Endometrial microvascular endothelial cells (primary cell): ENCODE data around the gene BRD7. TPM values are rescaled to one million over a fixed set of nuclear protein-coding genes. Genes with fewer than 3 reads are reported as not detected.

Source experiments
- in situ Hi-C: cut with HindIII; loops from 2 replicates; pipeline ENCODE4 v1.10.0; 2017; ENCODE audit warnings: low sequenced_read_pairs, low pct_unique_long_range_greater_than_20kb; ENCODE audit errors: inconsistent ontology term
- total RNA-seq: library from RNA; depleted of rRNA; stranded (reverse); fragments of >200 nt; gene quantifications from one replicate; pipeline ENCODE4 v1.2.3, GENCODE V29; 2015; ENCODE audit errors: inconsistent ontology term

The BRD7 gene
- total RNA-seq: 34.5 TPM

DNA sequence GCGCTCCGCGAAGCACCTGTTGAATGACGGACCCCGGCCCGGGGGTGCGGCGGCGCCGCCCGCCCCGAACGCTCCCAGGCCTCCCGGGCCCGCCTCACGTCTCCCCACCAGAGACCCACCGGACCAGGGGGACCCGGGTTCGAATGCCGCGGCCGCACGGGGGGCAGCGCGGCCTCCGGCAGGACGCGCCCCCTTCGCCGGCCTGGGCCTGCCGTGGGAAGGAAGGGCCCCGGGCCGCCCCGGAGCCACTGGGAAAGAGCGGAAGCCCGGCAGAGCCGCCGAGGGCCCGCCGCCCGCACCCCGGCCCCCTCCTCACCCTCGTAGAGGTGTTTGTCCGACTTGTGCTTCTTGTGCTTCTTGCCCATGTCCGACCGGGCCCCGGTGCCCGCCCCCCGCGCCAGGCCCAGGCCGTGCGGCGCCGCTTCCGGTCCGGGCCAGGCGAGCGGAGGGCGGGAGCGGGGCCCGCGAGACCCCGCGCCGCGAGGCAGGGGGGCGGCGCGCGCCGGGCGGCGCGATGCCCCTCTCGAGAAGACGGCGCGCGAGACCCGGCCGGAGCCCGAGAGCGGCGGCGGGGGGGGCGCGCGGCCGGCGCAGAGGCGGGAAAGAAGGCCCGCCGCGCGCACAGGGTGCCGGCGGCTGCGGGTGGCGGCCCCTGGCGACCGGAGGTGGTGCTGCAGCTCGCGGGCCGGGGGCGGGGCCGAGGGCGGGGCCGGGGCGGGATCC is at the start of gene BRD7:
BRD7 (minus strand) TSS at position 579 of the 723 bp plus-strand sequence; CDS start at position 365, 214 bp downstream.
- in situ Hi-C loops: no loop called here

DNA sequence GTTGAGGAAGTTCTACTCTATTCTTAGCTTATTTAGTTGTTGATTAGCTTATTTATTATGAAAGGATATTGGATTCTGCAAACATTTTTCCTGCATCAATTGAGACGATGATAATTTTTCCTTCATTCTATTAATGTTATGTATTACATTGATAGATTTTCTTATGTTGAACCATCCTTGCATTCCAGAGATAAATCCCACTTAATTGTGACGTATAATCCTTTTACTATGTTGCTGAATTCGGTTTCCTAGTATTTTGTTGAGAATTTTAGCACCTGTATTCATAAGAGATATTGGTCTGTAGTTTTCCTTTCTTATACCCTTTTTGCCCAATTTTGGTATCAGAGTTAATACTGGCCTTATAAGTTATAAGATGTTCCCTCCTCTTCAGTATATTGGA is 47.6 kb upstream of the BRD7 start:
- in situ Hi-C loops: no loop called here

DNA sequence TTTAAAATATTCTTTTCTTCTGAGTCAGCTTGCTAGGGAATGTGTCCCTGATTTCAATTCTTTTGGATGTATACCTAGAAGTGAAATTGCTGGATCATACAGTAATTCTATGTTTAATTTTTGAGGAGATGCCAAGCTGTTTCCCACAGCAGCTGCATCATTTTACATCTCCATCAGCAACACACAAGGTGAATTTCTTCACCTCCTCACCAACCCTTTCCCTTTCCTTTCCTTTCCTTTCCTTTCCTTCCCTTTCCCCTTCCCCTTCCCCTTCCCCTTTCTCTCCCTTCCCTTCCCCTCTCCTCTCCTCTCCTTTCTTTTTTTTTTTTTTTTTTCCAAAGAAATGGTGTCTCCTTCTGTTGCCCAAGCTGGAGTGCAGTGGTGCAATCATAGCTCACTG is 45.4 kb upstream of the BRD7 start:
- in situ Hi-C loops: no loop called here

DNA sequence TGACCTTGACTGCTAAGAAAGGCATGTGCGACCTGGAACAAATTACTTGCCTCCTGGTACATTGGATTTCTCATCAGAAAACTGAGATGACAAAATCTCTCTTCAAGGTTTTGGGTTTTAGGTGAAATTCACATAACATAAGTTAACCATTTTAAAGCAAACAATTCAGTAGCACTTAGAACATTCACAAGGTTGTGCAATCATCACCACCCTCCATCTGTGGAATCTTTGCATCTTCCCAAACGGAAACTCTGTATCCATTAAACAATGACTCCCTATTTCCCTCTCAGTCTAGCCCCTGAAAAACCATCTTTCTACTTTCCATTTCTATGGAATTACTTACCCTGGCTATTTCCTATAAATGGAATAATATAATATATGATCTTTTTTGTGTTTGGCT is 42.2 kb upstream of the BRD7 start:
- in situ Hi-C loops: no loop called here

DNA sequence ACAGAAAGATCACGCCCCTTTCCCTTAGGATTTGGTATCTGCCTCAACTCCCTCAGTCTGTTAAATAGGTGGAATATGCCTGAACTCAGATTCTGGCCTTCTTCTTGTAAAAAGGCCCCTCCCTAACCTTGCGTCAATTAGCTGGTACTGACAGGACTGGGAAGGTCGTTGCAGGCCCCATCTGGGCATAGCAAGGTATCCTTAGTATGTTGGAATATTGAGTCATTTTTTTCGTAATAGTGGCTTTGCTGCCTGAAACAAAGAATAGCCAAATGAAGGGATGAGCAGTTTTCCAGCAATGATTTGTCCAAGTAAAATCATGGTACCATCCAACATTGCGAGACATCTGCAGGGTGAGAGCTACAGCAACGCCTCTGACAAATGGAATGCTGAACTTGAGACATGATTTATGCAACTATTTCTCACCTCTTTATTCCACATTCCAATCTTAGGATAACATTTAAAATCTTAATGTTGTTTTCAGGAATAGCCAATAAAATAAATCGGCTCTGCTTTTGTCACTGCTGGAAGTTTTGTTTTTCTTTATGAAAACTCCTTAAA is 39.3 kb upstream of the BRD7 start:
- in situ Hi-C loops: no loop called here

DNA sequence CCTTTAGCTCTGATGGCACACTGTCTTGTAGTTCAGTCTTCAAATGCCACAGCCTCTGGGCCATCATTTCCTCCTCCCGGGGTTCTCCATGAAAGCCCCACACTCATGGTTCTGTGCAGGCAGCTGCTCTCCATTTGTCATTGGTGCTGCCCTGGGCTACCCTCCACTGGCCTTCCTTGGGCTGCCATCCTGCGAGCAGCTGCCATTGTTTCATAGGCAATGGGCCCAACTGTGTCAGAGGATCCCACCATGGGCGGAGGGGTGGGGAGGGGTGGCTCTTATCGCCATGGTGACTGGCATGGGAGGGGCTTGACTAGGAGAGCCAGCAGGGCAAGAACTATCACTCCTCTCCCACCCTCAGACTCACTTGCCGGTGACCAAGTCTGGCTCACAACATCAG is 38.6 kb upstream of the BRD7 start:
- in situ Hi-C loops: no loop called here

DNA sequence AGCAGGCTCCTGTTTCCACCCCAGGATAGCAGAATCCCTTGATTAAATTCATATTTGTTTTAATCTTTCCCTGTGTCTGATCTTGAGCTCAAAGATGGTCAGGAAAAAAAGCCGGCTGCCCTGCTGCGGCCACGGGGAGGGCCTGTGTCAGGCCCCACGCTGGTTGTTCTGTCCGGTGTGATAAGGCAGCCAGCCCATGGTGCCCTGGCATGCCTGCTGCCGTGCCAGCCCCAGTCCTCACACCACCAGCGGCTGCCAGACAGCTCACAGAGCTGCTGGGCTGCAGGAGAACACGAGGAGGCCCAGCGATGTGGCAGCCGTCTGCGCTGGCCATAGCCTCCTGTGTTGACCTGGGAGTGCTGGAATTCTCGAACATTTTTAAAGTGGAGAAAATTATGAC is 34.7 kb upstream of the BRD7 start:
- in situ Hi-C loops: no loop called here

DNA sequence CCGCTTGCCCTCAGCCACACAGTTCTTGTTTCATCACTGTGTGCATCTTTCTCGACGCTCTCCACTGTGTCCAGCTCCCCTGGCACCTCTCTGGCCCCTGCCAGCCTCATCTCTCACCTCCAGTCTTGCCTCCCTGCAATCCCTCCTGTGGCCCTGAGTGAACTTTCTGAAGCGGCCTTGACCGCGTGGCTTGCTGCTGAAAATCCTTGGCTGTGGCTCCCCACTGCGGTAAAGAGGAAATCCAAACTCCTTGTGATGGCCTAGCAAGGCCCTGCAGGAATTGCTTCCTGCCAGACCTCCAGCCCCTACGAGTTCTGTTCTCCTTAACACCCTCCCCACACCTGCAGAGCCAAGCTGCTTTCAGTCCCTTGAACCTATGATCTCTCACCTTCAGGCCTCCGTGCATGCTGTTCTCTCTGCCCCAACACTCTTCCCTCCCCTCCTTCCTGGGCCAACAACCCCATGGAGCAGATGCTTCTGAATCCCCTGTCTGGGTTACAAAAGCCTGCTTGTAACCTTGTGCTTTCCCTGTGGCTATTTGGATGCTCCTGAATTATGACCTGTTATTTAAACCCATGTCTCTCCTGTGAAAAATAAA is 33.6 kb upstream of the BRD7 start:
- in situ Hi-C loops: no loop called here

DNA sequence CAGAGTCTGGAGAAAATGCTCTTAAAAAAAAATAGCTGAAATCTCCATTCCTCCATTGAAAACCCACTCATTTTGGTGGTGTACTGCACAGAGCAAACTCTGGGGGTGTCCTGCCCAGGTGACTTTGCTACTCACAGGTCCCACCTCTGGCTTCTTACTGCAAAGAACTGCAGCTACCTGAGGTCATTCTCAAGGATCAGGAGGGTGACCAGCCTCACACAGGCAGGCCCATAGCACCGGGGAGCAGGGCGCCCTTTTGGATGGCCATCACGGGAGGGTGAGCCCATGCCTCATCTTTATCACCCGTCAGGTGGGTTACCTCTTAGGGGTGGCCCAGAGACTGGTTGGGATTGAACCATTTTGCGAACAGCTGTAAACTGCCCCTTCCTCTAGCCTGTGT is 32.6 kb upstream of the BRD7 start:
- in situ Hi-C loops: no loop called here

DNA sequence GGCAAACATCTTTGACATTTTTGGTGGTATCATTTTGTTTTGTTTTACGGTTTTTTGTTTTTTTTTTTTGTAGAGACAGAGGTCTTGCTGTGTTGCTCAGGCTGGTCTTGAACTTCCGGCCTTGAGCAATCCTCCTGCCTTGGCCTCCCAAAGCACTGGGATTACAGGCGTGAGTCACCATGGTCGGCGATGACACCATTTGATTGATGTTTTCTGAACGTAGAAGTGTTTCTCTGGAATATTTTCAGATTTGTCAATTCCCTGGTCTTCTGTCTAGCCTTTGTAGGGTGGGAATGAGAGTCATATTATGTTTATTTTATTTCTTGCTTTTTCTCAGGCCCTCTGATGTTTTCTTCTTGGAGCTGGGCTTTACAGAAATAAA is 32.2 kb upstream of the BRD7 start:
- in situ Hi-C loops: no loop called here

DNA sequence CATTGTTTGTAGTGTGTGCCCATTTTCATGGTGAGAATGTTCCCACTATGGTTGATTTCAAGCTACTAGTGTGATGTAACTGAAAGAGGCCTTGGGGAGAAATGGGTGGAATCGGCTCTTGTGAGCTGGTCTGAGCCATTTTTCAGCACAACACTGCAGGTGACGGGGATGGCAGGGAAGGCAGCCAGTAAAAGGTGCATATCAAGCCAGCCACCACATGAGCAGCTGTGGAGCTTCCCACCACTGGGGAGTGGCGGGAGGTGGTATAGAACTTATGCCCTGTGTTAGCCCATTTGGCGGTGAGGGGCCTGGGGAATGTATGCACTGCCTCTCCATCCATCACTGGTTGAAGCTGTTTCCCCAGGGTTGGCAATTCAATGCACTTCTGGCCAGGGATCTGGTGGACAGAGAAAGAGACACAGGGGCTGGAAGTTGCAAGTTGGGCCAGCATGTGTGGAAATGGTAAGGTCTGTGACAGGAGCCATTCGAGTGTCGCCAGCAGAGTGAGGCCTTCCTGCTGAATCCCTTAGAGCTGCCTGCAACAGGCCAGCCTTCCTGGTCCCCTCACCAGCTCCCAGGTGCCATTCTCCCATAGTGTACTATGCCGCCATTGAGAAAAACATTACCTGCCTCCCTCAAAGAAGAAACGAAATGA is 31.7 kb upstream of the BRD7 start:
- in situ Hi-C loops: no loop called here

DNA sequence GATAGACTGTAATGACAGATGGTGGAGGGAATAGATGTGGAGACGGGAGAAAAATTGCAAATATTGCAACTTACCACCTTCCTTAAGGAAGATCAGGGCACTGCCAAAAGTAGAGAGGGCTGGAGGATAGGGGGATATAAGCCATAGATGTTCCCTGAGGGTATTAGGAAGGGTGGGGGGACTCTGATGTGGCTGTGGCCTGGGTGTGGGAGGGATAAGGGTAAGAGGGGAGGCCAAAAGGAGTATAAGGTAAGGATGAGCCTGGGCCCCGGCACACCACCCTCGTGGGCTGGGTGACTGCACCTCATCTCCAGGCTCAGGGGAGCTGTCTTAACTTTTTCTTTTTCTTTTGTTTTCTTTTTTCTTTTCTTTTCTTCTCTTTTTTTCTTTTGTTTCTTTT is 30.6 kb upstream of the BRD7 start:
- in situ Hi-C loops: no loop called here

DNA sequence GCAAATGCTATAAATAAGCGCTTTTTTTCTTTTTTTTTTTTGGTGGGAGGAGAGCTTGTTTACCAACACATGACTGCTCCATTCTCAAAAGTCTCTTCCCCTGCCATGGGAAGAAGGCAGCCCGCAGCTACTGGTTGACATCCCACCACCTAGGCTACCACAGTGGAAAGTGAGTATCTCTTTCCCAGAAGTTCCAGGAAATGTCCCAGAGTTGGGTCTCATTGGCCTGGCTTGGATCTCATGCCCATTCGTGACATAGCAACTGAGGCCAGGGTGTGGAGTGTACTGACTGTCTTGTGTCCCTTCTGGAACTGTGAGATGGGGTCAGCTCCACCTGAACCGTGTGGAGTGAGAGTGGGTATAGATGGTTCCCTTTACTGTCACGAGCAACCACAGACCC is 29.5 kb upstream of the BRD7 start:
- in situ Hi-C loops: no loop called here

DNA sequence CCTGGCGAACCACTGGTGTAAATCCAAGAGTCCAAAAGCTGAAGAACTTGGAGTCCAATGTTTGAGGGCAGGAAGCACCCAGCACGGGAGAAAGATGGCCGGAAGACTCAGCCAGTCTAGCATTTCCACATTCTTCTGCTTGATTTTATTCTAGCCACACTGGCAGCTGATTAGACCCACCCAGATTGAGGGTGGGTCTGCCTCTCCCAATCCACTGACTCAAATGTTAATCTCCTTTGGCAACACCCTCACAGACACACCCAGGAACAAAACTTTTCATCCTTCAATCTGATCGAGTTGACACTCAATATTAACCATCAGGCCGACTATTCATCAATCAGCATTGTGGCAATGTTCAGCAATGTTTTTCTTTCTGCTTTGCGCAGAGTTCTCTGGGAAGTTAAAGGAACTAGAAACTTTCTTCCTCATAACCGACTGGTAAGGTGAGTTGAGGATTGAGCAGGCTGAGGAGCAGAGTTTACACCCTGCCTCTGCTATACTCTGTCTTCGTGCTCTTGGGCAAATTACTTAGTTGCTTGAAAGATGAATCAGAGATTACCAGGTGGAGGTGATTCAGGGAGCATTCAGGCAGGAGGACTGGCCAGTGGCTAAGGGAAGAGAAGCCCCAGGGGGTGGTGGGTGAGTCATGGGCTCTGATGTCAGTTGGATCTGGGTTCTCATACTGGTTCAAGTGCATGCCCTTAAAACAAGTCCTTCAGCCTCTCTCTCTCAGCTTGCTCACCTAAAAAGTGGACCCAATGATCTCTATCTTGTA is 28.2 kb upstream of the BRD7 start:
- in situ Hi-C loops: no loop called here

DNA sequence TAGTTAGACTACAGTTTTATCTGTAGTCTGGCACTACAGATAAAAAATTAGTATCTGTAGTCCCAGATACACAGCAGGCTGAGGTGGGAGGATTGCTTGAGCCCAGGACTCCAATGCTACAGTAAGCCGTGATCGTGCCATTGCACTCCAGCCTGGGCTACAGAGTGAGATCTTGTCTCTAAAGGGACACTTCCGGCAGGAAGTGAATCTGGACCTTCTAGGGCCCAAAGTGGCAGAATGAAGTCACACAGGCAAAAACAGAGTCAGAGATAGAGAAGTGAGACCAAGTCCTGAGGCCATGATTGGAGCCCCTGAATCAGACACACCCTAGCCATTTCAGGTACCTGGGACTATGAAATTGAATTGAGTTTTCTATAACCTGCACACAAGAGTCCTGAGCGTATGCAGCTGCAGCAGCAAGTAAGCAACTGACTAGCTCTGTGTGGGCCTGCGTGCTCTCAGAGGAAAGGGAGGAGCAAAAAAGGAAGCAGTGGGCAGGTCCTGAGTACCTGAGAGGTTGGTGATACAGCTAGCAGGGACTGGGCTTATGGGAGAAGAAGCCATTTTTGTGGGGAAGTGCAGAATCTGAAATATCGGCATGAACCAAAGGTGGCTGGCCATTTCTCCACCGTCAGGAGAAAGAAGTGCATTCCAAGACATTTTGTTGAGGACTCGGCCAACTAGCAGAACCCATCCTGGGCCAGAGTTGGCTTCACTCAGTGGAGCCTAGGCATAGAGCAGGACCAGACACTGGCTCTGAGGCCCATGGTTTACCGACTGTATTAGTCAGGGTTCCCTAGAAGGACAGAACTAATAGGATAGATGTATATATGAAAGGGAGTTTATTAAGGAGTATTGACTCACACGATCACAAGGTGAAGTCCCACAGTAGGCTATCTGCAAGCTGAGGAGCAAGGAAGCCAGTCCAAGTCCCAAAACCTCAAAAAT is 27.2 kb upstream of the BRD7 start:
- in situ Hi-C loops: no loop called here

DNA sequence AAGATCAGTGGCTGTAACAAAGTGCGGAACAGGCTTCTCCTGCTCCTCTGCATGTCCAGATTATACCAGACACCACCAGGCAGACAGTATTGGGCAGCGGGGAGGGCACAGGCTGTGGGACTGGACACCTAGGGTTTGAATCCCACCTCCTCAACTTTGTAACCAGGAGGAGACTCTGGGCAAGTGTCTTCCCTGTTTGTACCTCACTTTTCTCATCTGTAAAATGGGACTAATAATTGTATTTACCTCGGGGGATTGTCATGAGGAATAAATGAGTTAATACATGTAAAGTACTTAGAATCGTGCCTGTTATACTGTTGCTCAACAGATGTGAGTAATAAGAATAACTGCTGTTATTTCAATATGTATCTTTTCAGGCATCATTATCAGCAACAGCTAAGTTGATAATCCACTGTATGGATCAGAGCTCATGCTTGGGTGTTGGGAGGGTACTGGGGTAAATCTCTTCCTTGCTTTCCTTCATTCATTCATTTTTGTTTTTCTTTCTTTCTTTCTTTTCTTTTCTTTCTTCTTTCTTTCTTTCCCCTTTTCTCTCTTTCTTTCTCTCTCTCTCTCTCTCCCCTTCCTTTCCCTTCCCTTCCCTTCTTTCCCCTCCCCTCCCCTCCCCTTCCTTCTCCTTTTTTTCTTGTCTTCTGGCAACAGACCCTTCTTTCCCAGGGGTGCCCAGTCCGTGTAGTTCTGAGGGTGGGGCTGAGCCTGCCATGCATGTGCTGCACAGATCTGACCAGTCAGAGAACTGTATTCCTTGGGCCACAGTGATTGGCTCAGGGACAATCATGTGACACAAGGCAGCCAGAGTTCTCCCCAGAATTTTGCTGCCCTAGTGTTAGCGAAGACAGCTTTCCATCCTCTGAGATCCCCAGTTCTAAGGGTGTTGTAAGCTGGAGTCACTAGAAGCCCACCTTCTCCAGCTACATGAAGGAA is 25.3 kb upstream of the BRD7 start:
- in situ Hi-C loops: no loop called here

DNA sequence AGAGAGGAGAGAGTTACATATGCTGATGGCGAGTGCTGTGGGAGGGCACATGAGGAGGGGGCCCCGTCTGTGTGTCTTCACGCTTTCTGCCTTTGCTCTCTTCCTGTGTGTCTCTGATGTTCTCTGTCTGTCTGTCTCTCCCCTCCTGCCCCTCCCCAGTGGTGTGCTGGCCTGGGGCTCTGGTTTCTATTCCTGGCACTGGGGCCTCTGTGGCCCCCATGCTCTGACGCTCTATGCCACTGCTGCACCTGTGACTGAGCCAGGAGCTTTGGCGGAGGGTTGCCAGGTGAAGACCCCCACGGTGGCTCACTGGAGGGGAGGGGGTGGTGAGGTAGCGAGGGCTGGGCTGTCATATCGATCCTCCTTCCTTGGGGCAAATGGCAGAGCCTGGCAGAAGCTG is 24.6 kb upstream of the BRD7 start:
- in situ Hi-C loops: no loop called here
